DOHH2 (cell line): Measurements from ENCODE around the gene SEC14L1.

ENCODE experiments used
- CTCF ChIP-seq: fragments of 200-600 bp; sonication (generic); IDR thresholded peaks from one replicate; pipeline ENCODE4 v1.5.1; 2014; ENCODE audit warnings: antibody characterized with exemption, mild to moderate bottlenecking, low read depth, low read length; ENCODE audit not compliant: poor library complexity, severe bottlenecking
- EZH2phosphoT487 ChIP-seq: fragments of 200-600 bp; sonication (generic); IDR thresholded peaks from 2 replicates; pipeline ENCODE4 v1.6.1; 2017; ENCODE audit warnings: borderline replicate concordance, mild to moderate bottlenecking, antibody characterized with exemption, low read length, moderate library complexity, mixed read lengths

- no peak for TF ChIP-seq CTCF
- no peak for TF ChIP-seq EZH2phosphoT487
Measured at GRCh38 chr17:77191244-77191643, 50.5 kb downstream of the SEC14L1 start.
